GM18498 (cell line): ENCODE measurements around the gene RBMS3.

Experiments
- ATAC-seq: cut with Tn5 transposase; IDR thresholded peaks from one replicate; pipeline ENCODE4 v1.9.1; 2021; ENCODE audit warnings: mild to moderate bottlenecking, moderate library complexity; ENCODE audit not compliant: unreplicated experiment

The RBMS3 gene

DNA sequence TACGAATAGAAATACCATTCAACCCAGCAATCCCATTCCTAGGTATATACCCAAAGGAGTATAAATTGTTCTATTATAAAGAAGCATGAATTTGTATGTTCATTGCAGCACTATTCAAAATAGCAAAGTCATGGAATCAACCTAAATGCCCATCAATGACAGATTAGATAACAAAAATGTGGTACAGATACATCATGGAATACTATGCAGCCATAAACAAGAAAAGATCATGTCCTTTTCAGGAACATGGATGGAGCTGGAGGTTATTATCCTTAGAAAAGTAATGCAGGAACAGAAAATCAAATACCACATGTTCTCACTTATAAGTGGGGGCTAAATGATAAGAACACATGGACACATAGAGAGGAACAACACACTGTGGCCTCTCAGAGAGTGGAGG lies 571.9 kb downstream of the RBMS3 start:
- no peak for ATAC-seq

DNA sequence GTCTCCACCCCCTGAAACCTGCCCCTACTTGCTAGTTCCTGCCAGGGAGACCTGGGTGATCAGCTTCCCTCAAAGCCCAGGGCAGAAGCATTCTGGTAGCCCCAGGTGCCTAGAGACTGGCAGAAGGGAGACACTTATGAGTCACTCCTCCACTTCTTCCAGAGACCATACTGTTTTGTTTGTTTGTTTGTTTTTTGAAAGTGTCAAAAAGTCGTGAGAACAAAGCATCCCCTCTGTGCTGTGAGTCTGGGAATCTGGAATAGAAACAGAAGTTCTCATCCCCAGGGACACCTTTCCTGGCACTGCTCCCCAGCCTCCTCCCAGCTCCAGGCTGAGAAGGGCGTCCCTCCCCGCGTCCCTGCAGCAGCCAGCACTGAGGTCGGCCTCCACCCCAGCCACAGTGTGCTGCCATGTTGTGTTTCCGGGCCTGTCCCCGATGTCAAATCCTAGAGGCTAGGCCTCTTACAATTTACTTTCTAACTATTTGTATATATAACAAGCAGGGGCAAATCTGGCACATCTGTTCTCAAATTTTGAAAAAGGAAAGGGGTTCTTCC lies 573.0 kb downstream of the RBMS3 start:
- ATAC-seq: no peak

GRCh38 chr3:29854821-29855220 lies 574.0 kb downstream of the RBMS3 start:
- no peak for ATAC-seq

DNA sequence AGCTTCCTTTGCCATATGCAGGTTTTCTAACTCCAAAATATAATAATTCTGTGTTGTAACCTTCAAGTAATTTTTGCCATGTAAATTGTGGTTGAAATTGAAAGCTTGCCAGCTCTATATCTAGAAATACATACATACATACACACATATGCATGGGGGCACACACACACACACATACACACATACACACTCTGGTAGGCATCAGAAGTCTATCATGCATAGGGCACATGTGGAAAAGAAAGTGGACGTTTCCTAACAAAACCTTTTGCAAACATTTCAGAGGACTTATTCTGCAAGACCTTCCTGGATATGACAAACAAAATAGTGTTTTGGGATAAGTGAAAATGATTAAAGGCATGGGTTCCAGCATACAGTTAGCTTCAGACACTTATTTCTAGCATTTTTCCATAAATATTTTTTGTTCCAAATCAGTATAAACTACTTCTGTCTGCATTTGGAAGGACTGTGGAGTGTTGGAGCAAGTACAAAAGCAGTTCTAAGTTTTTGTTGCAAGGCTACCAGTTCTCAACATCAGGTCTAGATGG lies 578.9 kb downstream of the RBMS3 start:
- ATAC-seq: no peak

GRCh38 chr3:29864809-29865208 lies 583.9 kb downstream of the RBMS3 start:
- no peak for ATAC-seq

DNA sequence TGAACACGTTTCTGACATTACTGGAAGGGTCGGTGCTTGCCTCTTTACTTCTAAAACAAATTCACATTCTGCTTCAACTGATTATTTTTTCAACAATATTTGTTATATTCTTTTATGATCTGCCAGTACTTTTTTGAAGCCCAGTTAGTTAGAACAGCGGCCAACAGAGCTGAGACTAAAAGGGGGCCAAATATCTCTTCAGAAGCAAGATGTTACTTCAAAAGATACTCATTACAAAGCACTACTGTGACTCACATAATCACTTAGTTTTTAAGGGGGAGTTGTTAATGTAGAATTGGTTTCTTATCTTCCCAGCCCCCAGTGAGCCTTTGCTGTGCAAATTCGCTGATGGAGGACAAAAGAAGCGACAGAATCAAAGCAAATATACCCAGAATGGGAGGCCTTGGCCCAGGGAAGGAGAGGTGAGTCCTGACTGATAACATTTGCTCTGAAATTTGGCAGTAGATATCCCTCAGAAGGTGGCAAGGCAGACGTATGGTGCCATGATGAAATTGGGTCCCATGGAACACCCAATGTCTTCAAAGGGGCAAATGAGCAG lies 587.8 kb downstream of the RBMS3 start:
- ATAC-seq: no peak

DNA sequence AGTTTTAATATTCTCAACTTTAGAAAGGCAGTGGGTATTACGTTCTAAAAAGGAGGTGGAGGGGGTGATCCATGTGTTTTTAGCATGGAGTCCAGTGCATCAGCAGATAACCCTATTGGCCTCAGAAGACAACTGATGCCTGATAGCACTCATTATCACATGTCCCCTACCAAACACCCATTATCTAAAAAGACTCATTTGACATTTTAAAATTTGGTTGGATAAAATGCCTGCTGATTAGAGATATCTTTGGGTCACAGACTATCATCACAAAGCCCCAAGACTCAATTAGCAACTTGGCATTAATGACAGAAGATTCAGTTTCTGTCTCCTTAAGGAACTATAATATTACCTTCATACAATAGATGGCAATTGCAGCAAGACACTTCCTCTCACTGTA lies 589.3 kb downstream of the RBMS3 start:
- ATAC-seq: no peak

- no peak for ATAC-seq
Observed at GRCh38 chr3:29871087-29871486, 590.2 kb downstream of the RBMS3 start.

GRCh38 chr3:29880809-29881208 lies 599.9 kb downstream of the RBMS3 start:
- no peak for ATAC-seq

DNA sequence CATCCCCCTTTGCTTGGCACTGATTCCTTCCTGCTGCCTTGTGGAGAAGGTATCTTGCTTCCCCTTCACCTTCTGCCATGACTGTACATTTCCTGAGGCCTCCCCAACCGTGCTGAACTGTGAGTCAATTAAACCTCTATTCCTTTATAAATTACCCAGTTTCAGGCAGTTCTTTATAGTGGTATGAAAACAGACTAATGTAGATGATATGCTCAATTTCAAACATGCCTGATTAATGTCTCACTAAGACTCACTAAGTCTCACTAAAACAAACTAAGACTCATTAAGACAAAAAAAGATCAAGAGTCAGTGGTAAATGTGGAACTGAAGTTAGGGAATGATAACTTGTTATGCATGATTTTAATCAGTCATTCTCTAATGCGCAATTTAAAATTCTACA lies 606.6 kb downstream of the RBMS3 start:
- no peak for ATAC-seq

DNA sequence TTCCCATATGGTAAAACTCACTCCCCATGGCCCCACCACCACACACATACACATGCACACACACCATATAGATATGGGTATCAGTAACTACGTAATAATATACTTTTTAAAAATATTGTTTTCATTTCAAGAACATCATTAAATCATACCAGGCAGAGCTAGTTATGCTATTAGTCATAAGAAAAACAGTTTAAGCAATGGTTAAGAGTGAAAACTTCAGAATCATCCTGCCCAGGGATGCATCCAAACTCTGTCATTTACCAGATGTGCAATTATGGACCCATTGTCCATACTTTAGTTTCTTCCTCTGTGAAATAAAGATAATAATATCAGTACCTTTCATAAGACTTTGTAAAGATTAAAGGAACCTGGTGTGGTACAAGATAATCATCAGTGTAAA lies 608.3 kb downstream of the RBMS3 start:
- no peak for ATAC-seq

DNA sequence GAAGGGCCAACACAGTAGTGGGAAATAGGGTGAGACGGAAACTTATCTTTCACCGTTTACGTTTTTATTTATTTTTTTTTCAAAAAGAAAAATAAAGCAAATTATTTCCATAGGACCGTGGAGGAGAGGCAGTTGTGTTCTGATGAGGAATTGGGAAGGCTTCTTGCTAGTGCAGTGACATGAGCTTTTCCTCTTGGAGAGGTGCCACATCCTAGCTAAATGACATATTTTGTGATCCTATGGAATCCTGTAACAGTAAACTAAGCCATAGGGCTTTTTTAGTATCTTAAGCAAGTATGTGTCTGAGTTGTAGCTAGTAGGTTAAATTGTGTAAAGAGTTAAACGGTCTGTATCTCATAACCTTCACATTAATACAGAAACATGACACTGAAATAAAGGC lies 609.9 kb downstream of the RBMS3 start:
- no peak for ATAC-seq

DNA sequence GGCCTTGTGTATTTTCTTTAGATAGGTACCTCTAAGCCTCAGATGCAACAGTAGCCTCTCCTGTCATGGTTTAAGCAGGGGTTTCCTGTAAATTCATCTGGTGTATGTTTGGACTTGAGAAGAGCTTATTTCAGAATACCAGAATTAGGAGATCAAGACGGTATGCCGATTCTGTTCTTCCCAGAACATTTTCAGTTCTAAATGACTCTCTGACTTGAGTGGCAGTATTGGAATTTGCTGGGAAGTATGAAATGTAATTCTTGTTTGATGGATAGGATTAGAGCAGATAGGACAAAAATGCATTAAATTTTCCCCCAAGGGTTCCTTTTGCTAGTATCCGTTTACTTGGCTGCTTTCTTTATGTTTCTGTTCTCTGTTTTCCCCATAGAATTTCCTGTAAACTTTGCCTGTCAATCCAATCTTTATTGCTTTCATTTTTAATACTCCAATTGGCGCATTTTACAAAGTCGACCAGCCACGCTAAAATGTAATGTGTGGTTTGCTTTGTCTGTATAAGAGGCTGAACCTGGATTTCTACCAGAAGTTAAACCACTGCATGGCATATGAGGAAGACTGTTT lies 612.2 kb downstream of the RBMS3 start:
- no peak for ATAC-seq

DNA sequence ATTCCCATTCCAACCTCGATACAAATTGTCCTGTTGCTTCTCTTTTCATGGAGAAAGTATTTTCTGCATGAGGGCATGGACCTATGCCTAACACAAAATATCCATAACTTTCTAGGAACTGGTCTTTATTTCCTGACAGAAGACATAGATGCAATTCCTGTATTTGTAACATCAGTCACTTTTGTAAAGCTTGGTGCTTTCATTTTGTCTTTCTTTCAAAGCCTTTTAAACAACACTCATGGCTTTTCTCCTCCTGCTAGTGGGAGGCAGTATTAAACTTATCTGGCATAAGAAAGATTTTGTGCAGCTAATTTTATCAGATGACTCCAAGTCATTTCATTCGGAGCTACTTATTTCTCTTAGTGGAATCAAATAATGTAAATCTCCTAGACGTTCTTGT lies 616.0 kb downstream of the RBMS3 start:
- no peak for ATAC-seq

- ATAC-seq: no peak
Observed at GRCh38 chr3:29898171-29898965, 617.5 kb downstream of the RBMS3 start.

DNA sequence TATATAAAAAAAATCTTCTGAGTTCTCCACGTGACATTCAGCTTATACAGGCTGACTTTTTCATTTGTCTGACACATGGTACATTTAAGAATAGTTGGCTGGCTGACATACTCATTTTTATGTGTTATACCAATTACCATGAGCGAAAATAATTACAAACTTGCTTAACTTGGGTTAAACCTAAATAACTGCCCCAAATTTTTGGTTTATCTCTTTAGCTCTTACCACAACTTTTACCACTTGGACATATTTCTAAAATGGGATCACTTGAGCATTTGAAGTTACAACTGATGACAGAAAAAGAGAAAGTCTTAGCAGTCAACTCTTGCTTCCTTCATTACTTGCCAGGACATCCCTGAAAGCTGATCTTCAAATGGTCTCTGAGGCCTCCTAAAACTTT lies 618.1 kb downstream of the RBMS3 start:
- no peak for ATAC-seq

DNA sequence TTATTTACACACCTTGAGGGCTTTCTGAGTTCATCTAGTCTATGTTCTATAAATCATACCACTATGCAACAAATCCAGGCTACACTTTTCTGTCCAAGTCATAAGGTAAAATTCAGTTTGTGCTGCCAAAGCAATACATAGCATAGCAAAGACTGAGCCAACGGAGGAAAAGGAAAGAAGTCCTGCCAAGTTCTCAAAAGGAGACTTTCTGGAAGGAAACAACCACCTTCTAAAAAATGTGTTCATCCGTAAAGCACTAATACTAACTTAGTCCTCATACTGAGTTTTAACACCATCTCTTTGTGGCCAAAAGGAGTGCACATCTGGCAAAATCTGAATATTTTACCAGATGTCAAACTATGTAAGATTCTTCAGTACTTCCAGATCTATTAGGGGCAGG lies 620.2 kb downstream of the RBMS3 start:
- no peak for ATAC-seq

GRCh38 chr3:29903600-29903999 lies 622.7 kb downstream of the RBMS3 start:
- ATAC-seq: no peak

DNA sequence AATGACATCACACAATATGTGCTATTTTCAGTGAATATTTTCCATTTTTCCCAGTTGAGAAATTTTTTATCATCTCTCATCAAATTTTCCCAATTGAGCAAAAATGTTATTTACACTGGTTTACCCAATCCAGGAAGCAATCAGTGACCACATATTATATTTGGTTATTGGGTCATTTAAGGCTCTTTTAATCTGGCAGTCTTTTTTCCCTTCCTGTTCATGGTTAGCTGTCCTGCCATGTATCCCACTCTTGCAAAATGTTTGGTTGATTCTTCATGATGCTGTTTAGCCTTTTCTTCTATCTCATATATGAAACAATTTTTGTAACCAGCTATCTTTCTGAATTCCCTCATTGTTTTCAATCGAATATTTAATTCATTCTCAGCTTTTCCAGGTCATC lies 626.0 kb downstream of the RBMS3 start:
- ATAC-seq: no peak

DNA sequence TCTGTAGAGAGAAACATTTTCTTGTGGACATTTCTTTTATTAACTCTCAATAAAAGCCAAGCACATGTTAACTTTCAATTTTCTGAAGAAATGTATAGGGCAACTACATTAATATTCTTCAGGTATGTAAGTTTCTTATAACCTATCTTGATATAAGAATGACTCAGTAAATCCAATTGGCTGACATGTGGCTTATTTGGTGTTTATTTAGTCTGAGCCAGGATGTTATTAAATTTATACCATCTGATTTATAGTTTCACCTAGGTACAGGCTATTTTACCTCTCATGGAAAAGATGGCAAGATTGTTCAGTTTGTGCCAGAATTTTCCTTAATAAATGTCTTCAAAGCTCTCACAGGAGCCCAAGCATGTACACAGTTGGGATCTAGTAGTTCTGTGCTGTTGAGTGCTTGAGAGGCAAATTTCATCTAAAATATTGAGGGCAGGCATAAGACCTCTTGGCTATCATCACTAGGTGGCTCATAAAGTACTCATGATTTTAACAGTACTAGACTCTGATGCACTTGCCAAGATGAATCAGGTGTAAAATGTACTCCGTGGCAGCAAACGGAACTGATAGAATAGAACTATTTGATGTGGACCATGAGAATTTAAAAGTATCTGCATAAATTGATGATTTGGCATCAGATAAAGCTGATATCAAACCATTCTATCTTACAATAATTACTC lies 631.9 kb downstream of the RBMS3 start:
- no peak for ATAC-seq

GRCh38 chr3:29914861-29915524 lies 634.1 kb downstream of the RBMS3 start:
- ATAC-seq: no peak
